ENCODE data around the gene CLPX.
A peak's percentile ranks its signal among the peaks of the same experiment; 100 is the strongest.
"Not testable (repeated sequence)": the region's sequence is repeated elsewhere in the genome, so short reads cannot be mapped to it uniquely, and the experiment has no call there.

The CLPX gene

DNA sequence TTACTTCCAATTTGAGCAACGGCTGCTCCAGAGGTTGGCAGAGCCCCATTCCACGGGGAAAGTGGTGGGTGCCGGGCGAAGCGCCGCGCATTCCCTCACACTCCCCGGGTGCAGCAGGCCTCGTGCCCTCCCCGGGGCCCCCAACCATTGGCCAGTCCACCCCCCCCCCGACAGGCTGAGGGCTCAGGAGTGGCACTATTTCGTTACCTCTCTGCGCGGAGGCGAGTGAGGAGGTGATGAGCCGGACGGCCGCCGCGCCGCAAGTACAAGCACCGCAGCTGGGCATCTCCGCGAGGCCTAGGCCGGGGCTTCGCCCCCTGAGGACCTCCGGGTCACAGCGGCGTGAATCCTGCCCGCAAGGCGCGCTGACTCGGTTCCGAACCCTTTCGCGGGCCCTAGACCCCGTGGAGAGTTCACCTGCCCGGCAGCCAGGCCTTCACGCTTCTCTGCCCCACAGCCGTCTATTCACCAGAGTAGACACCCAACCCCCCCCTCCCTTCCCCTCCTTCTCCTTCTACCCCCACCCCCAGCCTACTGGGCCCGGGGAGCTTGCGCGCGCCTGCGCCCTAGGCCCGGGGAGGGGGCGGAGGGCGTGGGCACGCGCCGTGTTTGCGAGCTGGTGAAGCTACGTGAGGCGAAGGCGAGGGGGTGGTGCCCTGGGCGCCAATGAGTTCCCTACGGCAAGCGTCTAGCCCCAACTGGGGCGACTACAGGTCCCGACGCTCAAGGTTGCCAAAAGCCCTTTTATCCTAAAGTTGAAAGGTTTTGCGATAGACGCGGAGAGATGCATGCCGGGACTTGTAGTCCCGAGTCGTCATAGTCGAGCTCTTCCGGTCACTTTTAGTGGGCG is at the start of gene CLPX:
Gene CLPX (minus strand): TSS at position 475 of the 850 bp plus-strand sequence. CDS start 189 bp downstream, at position 286.
- peak; percentile 60 for DNase-seq (ENCODE audit: low read depth, low spot score)

DNA sequence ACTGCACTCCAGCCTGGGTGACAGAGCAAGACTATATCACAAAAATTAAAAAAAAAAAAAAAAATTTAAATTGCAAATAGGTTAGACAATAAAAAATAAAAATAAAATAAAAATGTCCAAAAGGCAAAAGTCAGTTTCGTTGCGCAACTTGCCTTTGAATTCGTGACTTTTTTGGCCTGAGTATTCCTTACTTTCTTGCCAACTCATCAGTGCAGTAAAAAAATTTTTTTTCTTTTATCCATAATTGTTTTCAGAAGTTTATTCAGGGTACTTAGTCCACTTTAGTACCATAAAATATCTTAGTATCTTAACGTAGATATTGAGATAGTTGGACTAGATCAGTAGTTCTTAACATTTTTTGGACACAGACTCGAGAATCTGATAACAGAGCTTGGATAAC is 48.6 kb upstream of the CLPX start:
- no peak overlapping the region for H3K27ac ChIP-seq
- no peak for DNase-seq (ENCODE audit: low read depth, low spot score)

More for the DNA sequence above, at the start of gene CLPX:
- peak within 1 kb of the TSS; percentile 77 for H3K27ac ChIP-seq

DNA sequence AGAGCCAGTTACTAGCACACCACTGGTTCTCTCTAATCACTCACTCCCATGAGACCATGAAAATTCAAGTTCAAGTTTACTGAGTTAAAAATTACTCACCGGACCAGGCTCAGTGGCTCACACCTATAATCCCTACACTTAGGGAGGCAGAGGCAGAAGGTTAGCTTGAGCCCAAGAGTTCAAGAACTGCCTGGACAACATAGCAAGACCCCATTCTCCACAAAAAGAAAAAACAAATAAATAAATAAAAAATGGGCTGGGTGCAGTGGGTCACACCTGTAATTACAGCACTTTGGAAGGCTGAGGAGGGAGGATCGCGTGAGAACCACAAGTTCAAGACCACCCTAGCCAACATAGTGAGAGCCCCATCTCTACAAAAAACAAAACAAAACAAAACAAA is 47.4 kb upstream of the CLPX start:
- no peak for DNase-seq (ENCODE audit: low read depth, low spot score)
- H3K27ac ChIP-seq = no peak overlapping the region

DNA sequence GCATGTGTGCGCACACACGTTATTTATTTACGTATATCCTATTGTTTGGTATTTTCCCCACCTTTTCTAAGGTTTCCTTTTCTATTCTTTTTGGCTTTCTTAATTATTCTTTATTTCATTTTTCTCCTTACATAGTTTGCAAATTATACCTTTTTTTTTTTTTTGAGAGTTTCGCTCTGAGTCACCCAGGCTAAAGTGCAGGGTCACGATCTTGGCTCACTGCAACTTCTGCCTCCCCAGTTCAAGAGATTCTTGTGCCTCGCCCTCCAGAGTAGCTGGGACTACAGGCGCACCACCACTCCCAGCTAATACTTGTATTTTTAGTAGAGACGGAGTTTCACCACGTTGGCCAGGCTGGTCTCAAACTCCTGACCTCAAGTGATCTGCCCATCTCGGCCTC is 46.2 kb upstream of the CLPX start:
- no peak for DNase-seq (ENCODE audit: low read depth, low spot score)
- H3K27ac ChIP-seq = no peak overlapping the region

DNA sequence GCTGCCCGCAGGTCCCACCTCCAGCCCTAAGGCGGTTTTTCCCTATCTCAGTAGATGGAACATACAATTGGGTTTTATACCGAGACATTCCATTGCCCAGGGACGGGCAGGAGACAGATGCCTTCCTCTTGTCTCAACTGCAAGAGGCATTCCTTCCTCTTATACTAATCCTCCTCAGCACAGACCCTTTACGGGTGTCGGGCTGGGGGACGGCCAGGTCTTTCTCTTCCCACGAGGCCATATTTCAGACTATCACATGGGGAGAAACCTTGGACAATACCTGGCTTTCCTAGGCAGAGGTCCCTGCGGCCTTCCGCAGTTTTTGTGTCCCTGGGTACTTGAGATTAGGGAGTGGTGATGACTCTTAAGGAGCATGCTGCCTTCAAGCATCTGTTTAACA is 41.8 kb upstream of the CLPX start:
- not testable (repeated sequence) for DNase-seq (ENCODE audit: low read depth, low spot score); H3K27ac ChIP-seq

DNA sequence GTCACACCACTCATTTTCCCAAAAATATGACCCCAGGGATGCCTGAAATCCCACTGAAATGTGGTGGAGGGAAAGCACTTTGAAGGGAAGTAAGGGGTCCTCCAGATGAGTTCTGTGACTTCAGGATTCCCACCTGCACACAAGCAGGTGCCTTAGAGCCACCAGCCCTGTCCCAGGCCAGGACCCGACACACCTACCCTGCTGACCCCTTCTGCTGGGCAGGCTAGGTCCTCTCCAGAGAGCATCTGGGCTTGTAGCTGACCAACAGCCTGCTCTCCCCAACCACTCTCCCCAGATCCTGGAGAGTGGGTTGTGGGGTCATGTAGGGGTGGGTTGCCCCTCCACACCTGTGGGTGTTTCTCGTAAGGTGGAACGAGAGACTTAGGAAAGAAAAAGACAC is 41.1 kb upstream of the CLPX start:
- H3K27ac ChIP-seq = no peak overlapping the region
- DNase-seq (ENCODE audit: low read depth, low spot score) = no peak

DNA sequence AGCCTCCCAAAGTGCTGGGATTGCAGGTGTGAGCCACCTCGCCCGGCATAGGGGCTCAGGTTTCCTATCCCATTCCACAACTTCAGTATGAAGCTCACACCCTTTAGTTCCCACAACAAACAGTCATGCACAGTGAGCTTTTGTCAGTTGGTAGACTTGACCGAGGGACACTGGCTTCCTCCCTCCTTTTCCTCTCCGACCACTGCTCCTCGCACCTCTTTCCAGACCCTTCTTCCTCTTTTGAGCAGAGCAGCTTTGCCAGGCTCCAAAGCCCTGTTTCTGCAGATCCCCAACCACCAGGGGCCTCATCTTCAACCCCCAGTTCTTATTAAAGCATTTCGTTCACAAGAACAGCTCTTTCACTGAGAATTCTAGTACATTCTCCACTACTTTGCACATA is 38.9 kb upstream of the CLPX start:
- H3K27ac ChIP-seq = no peak overlapping the region
- no peak for DNase-seq (ENCODE audit: low read depth, low spot score)

DNA sequence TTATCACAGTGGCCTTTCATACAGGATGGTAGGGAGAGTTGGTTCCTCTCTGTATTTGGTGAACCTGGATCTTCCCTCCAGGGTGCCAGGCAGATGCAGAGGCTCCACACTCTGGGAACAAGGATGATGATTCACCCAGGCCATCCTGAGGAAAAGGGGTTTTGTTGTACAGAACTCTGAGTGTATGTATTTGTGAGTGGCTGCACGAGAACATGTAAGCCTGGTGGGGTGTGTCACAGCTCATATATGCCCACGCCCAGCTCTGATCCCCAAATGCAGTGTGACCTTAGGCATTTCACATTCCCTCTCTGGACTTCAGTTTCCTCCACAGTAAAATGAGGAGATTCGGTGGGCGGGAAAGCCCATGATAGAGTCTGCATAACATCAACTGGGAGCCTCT is 37.7 kb upstream of the CLPX start:
- no peak overlapping the region for H3K27ac ChIP-seq
- DNase-seq (ENCODE audit: low read depth, low spot score) = no peak

DNA sequence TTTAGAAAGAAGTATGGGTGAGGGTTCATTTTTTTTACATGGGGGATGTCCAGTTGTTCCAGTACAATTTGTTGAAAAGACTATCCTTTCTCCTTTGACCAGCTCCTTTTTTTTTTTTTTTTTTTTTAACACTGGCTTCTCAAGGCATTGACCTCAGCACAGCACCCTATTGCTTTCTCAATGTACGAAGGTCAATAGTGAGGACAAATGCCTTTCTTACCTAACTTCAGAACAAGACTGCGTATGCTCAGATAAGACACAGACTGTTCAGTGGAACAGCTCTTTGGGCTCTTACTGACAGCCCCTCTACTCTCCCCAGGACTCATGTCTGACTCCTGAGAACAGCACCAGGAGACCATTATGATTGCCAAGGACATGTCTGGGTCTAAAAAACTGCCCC is 36.6 kb upstream of the CLPX start:
- no peak overlapping the region for H3K27ac ChIP-seq
- DNase-seq (ENCODE audit: low read depth, low spot score) = no peak

DNA sequence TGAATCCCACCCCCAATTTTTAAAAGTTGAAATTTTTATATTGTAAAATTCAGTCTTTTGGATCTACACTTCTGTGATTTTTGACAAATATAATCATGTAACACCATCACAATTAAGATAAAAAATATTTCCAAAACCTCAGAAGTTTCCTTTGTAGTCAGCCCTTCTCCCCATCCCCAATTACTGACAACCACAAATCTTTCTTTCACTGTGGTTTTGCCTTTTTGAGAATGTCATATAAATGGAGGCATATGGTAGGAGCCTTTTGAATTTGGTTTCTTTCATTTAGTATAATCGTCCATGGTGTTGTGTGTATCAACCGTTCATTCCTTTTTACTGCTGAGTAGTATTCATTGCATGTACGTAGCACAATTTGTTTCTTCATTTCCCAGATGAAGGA is 34.0 kb upstream of the CLPX start:
- no peak overlapping the region for H3K27ac ChIP-seq
- DNase-seq (ENCODE audit: low read depth, low spot score) = no peak

DNA sequence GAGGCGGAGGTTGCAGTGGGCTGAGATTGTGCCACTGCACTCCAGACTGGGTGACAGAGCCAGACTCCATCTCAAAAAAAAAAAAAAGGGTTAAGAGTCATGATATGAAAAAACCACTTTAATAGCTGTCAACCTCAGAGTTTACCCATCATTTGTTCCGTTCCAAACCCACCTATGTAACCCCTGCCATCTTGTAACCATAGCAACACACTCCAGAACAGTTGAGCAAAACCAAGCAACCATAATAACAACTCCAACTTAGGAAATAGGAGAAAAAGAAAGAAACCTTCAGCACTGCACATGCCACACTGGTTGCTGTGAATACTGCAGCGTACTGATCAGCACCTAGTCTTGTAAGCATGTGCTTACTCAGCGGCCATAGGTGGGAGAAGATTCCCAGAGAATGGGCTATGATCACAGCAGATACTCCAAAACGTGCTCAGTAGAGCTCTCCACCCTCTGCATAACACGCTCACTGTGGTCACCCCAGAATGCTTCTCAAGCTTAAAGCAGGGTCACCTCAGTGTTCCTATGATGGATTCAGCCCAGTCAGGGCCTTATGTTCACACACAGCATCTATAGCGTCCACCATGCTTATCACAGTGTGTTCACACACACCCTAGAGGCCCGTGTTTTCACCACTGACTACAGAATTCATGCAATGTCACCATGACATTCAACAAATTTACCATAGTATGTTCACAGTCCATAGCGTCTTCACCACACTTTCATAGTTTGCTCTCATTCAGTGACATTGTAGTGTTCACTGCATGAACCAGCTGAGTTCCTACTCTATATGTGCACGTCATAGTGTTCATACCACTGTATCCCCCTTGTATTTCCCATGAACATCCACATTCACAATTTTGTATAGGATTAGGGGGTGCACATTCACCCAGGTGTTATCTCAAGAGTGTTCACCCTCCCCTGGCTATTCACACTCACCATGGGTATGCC is 32.7 kb upstream of the CLPX start:
- DNase-seq (ENCODE audit: low read depth, low spot score) = no peak
- H3K27ac ChIP-seq = no peak overlapping the region

DNA sequence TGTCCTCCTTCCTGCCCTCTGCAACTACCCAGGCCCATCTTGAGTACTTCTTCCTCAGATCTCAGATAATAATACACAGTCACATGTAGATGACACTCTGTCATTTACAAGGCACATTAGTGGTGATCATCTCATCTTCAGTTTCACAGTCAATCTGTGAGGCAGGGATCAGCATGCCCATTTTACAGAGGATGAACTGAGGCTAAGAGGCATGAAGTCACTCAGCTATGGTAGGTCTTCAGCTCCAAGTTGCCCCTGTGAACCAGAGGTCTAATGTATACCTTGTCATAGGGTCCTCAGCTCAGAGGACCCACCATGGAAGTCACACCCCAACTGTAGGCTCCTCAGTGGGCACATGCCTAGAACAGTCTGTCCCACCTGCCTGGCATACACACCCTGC is 30.4 kb upstream of the CLPX start:
- H3K27ac ChIP-seq = no peak overlapping the region
- DNase-seq (ENCODE audit: low read depth, low spot score) = no peak

DNA sequence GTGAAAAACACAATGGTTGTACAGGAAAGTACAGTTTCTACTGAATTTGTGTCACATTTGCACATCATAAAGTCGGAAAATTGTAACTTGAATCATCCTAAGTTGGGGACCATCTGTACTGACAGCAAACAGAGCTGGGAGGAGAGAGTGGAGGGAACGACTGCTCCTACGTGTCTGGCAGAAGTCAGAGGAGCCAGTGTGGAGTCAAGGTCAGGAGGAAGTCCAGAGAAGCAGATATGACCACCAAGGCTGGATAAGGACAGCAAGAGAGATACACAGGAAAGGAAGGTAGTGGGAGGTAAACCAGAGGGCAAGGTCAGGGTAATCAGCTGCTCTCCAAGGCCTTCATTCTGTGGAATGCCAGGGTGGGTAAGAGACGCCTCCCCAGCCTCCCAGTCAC is 28.9 kb upstream of the CLPX start:
- DNase-seq (ENCODE audit: low read depth, low spot score) = no peak

DNA sequence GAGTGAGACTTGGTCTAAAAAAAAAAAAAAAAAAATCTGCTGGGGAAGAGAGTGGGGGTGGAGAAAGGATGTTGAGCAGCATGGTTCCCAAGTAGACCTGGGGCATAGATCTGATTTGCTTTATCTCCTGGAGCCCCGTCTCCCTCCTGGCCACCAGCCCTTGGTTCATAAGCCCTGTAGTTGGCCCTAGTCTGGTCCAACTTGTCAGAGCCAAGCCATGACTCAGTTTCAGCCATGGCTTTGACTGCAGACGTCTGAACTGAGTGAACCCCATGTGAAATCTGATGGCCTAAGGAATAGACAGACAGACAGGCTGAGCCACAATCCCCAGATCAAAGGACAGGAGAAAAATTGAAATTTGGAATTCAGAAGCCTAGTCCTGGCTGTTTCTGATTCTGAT is 28.1 kb upstream of the CLPX start:
- DNase-seq (ENCODE audit: low read depth, low spot score) = no peak
- no peak overlapping the region for H3K27ac ChIP-seq

More for the DNA sequence above, 28.9 kb upstream of the CLPX start:
- no peak overlapping the region for H3K27ac ChIP-seq

DNA sequence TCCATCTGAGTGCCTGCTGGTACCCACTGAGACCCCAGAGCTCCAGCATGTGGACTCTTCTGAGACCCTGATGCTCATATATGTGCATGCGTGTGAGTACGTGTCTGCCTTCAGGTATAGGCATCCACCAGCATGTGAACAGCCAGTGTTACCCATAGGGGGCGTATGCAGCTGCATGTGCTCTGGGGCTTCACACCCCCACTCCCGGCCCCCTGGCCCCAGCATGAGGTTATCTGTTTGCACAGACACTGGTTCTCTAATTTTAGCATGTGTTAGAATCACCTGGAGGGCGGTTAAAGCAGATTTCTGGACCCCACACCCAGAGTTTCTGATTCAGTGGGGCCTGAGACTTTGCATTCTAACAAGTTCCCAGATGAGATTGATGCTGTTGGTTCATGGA is 27.0 kb upstream of the CLPX start:
- H3K27ac ChIP-seq = no peak overlapping the region
- no peak for DNase-seq (ENCODE audit: low read depth, low spot score)

DNA sequence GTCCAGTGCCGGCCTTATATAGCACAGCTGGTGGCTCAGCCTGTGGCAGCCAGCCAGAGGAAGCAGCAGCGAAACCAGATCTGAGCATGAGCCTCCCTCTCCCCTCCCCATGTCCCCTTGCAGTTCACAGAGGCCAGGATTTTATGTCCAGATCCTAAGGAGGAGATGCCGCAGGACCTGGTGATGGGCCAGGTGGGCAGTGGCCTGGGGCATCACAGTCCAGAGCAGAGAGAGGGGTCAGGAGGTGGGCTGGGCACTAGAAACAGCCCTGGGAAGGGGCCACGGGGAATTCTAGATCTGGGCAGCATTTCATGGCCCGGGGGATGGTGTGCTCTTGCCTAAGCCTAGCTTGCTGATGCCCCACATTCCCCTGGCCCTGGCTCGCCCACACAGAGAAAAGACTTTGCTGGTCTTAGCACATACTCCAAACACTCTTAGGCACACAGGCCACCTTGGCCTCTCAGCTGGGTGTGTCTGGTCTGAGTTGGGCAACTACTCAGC is 26.4 kb upstream of the CLPX start:
- H3K27ac ChIP-seq = no peak overlapping the region
- DNase-seq (ENCODE audit: low read depth, low spot score) = no peak

DNA sequence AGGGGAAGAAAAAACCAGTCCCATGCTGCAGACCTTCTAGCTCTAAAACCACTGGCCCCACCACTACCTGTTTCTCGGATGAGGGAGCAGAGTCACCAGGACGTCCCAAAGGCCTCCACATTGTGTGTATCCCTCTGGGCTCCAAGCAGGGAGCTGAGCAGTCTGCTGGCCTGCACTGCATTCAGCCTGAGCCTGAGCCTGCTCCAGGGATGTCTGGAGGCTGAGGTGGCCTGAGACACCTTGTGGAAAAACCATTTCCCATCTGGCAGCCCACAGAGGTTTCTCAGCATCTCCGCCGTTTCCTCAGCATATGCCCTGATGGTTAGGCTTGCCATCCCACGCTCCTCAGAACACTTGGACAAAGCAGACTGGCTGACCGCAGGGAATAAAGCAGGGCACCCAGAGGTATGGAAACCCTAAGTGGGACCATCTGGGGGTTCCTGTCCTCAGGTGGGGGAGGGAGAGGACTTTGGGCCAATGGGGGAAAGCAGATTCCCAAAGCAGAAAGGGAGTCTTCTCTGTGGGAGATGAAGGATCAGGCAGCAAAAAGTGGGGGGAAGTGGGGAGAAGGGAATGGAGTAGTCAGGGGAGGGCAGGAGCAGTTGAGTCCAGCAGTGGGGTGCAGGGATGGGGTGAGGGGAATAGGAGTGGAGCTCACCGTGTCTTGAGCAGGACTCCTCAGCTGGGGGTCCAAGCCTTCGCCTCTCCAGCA is 25.8 kb upstream of the CLPX start, which contains the start of gene CILP:
Gene CILP (minus strand): TSS at position 704 of the 712 bp plus-strand sequence. CDS start 1,718 bp downstream, outside the sequence.
- DNase-seq (ENCODE audit: low read depth, low spot score) = no peak
- no peak within 1 kb of the TSS for H3K27ac ChIP-seq

DNA sequence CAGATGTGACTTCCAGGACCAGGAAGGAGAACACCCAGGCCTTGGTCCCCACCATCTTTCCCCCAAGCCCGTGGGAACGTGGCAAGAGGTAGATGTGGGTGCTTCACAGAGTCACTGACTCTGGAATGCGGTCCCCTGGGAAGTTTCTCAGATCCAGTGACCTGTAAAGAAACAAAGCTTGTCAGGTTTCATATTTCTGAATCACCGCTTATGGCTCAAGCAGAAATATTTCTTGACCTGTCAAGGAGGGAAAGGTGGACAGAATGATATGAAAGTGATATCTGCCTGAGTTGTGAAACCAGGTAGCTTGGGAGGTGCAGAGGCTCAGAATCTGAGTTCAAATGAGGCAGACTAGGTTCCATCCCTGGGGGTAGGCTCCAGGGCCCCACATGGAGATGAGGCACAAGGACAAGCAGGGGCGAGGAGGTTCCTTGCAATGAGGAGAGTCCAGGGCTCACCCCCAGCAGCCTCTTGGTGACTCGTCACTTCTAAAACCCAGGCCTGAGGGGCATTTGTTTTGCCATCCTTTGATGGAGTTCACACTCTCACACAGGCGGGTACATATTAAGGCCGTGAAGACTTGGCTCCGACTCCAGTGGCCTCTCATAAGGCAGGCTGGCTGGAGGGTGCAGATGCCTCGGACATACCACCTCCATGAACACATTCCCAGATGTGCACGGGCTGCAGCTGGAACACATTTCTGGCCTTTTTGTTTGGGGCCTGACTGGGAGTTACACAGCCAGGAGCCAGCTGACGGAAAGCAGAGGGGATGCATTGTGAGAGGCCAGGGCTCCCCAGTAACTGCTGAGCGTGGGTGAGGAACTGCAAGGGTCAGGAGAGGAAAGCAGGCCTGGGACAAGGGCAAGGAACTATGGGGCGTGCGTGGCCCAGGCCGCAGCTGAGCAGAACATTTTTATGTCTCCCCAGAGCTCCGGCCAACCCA is 24.8 kb upstream of the CLPX start:
- no peak overlapping the region for H3K27ac ChIP-seq
- no peak for DNase-seq (ENCODE audit: low read depth, low spot score)

DNA sequence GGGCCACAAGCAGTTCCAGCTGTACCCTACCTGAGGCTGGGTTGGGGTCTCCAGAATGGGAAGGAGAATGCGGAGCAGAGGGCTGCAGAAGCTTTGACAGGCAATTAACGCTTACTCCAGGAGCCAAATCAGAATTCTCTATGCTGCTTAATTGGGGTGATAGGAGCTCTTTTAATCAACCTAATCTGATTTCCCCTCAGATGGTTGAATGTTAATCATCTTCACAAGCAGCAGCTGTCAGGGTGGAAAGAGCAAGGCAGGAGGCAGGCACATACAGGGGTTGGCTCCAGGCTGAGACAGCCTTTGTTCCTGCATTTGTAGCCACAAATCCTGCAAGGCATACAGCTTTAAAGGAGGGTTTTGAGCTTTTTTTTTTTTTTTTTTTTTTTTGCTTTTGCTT is 23.5 kb upstream of the CLPX start:
- DNase-seq (ENCODE audit: low read depth, low spot score) = no peak
- H3K27ac ChIP-seq = no peak overlapping the region
